Fibroblast of villous mesenchyme (primary cell): ENCODE data around the gene EDAR. TPM values are rescaled to one million over a fixed set of nuclear protein-coding genes. Genes with fewer than 3 reads are reported as not detected.

ENCODE experiments used
- DNase-seq: peaks from one replicate; pipeline ENCODE4 v3.0.0-alpha.2; 2010; ENCODE audit warnings: low read depth
- H3K4me3 ChIP-seq: 2 replicates; pipeline ENCODE4 v1.5.1; 2011; ENCODE audit warnings: low read depth, mild to moderate bottlenecking, low read length
- total RNA-seq: library from RNA; depleted of rRNA; stranded (reverse); fragments of >200 nt; gene quantifications from 2 replicates; pipeline ENCODE4 v1.2.3, GENCODE V29; 2012
- TF ChIP-seq, protein P1 (sequence below): IDR thresholded peaks from 2 replicates; pipeline ENCODE4 v1.5.1; 2012; ENCODE audit warnings: low read depth, mild to moderate bottlenecking, low read length; ENCODE audit not compliant: insufficient read depth

EDAR gene
- not detected in 2 replicates for total RNA-seq

DNA sequence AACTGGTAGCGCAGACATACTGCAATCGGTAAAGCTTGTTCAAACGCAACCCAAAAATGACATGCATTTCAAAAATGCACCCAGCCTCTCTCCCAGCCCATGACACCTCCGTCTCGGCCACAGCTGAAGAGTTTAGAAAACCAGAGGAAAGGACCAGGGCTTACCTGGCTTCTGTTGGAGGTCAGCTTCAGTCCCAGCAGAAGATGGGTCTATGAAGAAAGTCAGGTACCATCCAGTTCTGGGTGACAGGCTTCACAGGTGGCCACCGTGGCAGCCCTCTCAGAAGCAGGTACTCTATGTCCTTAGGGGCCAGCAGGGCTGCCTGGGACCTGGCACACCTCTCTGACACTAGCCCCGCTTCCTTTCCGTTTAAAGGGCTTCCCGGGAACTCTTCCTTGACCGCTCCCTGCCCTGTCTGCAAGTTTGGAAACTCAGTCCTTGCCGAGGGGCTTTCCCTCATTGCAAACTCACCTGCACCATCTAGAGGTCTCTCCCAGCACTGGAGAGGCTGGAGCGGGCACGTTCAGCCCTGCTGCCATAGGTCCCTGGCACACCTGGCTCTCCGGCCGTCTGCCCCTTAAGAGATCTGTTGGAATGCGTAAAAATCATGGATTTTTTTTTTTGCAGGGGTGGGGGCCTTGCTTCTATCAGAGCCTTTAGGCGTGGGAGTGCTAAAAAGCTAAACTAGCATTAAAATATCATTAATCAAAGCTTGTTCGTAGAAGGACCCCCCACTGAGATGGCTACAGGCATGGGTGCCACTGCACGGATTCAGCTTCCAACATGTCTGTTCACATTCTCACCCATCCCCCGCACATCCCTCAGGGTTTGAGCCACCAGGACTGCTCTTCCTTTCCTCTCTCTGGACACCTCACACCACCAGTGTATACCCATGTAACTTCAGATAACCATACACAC, at the start of gene EDAR:
Gene EDAR (minus strand): TSS at position 425 of the 918 bp plus-strand sequence. CDS start 58,206 bp downstream, outside the sequence.
- TF ChIP-seq, protein P1, sequence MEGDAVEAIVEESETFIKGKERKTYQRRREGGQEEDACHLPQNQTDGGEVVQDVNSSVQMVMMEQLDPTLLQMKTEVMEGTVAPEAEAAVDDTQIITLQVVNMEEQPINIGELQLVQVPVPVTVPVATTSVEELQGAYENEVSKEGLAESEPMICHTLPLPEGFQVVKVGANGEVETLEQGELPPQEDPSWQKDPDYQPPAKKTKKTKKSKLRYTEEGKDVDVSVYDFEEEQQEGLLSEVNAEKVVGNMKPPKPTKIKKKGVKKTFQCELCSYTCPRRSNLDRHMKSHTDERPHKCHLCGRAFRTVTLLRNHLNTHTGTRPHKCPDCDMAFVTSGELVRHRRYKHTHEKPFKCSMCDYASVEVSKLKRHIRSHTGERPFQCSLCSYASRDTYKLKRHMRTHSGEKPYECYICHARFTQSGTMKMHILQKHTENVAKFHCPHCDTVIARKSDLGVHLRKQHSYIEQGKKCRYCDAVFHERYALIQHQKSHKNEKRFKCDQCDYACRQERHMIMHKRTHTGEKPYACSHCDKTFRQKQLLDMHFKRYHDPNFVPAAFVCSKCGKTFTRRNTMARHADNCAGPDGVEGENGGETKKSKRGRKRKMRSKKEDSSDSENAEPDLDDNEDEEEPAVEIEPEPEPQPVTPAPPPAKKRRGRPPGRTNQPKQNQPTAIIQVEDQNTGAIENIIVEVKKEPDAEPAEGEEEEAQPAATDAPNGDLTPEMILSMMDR = peak; percentile 38
- DNase-seq = peak; percentile 13
- H3K4me3 ChIP-seq = no peak within 1 kb of the TSS

- TF ChIP-seq, protein P1 = no peak
- no peak overlapping the region for H3K4me3 ChIP-seq
- DNase-seq = no peak
These were observed 44.2 kb upstream of the EDAR start for GRCh38 chr2:109033171-109033570.

DNA sequence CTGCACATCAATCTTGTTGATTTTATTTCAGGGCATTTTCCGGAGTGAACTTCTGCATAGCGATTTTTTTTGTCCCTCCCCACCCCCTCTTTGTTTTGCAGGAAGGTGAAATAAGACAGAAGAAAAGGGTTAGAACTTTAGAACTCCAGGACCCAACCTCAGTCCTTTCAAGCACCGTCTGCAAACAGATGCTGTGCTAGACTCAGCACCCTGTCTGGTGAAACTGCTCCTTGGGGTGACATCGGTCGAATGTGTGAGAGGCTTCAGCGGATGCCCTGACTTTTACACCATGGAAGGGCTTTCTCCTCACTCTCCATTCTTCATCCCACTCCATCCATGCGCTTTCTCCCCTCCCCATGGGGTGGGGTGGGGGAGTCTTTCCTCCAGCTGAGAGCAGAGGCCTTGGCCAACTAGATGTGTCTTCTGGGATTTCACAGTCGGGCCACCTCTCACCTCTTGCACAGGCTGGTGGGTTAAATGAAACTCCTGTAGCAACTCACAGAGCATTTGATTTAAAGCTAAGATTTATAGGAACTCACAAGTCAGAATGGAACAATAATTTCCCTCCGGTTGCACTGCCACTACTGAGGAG, 43.3 kb upstream of the EDAR start:
- TF ChIP-seq, protein P1 = no peak
- no peak for DNase-seq
- peak overlapping the region; percentile 53 for H3K4me3 ChIP-seq

DNA sequence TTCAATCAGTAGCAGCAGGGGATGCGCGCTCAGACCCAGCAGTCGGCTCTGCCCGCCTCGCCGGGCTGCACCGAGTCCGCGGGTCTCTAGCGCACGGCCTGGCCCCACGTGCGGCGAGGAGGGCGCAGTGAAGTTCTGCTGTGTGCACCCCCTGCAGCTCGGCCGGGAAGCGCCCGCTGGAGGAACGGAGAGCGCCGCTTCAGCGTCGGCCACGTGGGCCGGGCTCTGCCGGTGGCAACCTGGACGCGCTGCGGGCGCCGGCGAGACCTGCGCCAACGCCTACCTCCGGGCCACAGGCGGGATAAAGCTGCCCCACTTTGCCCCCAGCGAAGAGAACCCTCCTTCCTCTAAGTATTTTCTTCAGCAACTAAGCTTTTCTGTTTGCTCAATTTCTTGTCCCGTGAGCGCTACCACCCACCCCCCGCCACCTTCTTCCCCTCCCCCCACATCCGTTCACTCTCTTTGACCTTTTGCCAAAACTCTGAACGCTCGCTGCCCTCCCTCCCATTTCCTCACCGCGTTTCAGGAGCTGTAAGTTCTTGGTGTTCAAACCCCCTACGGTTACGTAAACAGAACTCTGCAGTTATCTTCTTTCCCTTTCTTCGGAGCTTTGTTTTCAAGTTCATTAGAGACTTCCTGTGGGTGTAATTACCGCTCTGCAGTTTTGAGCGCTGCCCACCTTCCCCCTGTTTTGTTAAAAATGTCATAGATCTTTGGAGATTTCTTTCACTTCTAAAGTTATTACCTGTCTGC, 42.6 kb upstream of the EDAR start:
- peak; percentile 53 for DNase-seq
- H3K4me3 ChIP-seq = peak overlapping the region; percentile 53
- TF ChIP-seq, protein P1 = no peak

- peak overlapping the region; percentile 53 for H3K4me3 ChIP-seq
- DNase-seq = no peak
- TF ChIP-seq, protein P1 = no peak
These were observed 42.0 kb upstream of the EDAR start for GRCh38 chr2:109030870-109031475.

- TF ChIP-seq, protein P1 = no peak
- no peak for DNase-seq
- H3K4me3 ChIP-seq = no peak overlapping the region
These were observed 40.6 kb upstream of the EDAR start for GRCh38 chr2:109029490-109030201.
